ENCODE data around the gene AKIP1.
"Not testable (repeated sequence)": the region's sequence is repeated elsewhere in the genome, so short reads cannot be mapped to it uniquely, and the experiment has no call there.

Gene AKIP1

GRCh38 chr11:8933931-8934330, 22.9 kb downstream of the AKIP1 start:
- no peak for DNase-seq
- H3K36me3 ChIP-seq (ENCODE audit: control insufficient read depth, insufficient read depth, low read length): no peaks in the 10 kb centered on the region
- no peaks in the 10 kb centered on the region for H3K9me3 ChIP-seq (ENCODE audit: control insufficient read depth, low read length)
- H3K27me3 ChIP-seq (replicated peaks; ENCODE audit: control insufficient read depth, insufficient read depth, low read length, poor library complexity, severe bottlenecking): no peaks in the 10 kb centered on the region
- H3K4me3 ChIP-seq (ENCODE audit: insufficient read depth, low read depth, low read length, poor library complexity, severe bottlenecking): no peak overlapping the region
- no peaks in the 10 kb centered on the region for H3K4me1 ChIP-seq (ENCODE audit: control insufficient read depth, insufficient read depth, low read length, poor library complexity, severe bottlenecking)
- H3K27ac ChIP-seq (ENCODE audit: insufficient read depth, low read length, poor library complexity, severe bottlenecking): no peak overlapping the region

- H3K27me3 ChIP-seq (replicated peaks; ENCODE audit: control insufficient read depth, insufficient read depth, low read length, poor library complexity, severe bottlenecking): no peaks in the 10 kb centered on the region
- no peaks in the 10 kb centered on the region for H3K36me3 ChIP-seq (ENCODE audit: control insufficient read depth, insufficient read depth, low read length)
- H3K9me3 ChIP-seq (ENCODE audit: control insufficient read depth, low read length): no peaks in the 10 kb centered on the region
- no peak overlapping the region for H3K4me3 ChIP-seq (ENCODE audit: insufficient read depth, low read depth, low read length, poor library complexity, severe bottlenecking)
- no peaks in the 10 kb centered on the region for H3K4me1 ChIP-seq (ENCODE audit: control insufficient read depth, insufficient read depth, low read length, poor library complexity, severe bottlenecking)
- no peak for DNase-seq
- no peak overlapping the region for H3K27ac ChIP-seq (ENCODE audit: insufficient read depth, low read length, poor library complexity, severe bottlenecking)
Measured at GRCh38 chr11:8934742-8935488, 23.9 kb downstream of the AKIP1 start.

GRCh38 chr11:8935789-8936188, 24.8 kb downstream of the AKIP1 start:
- not testable (repeated sequence) for H3K4me3 ChIP-seq (ENCODE audit: insufficient read depth, low read depth, low read length, poor library complexity, severe bottlenecking); H3K27me3 ChIP-seq (replicated peaks; ENCODE audit: control insufficient read depth, insufficient read depth, low read length, poor library complexity, severe bottlenecking); DNase-seq; H3K9me3 ChIP-seq (ENCODE audit: control insufficient read depth, low read length); H3K4me1 ChIP-seq (ENCODE audit: control insufficient read depth, insufficient read depth, low read length, poor library complexity, severe bottlenecking); H3K36me3 ChIP-seq (ENCODE audit: control insufficient read depth, insufficient read depth, low read length); H3K27ac ChIP-seq (ENCODE audit: insufficient read depth, low read length, poor library complexity, severe bottlenecking)

- Histone ChIP-seq H3K4me3 (ENCODE audit: insufficient read depth, low read depth, low read length, poor library complexity, severe bottlenecking) (no peak overlapping the region), H3K27ac (ENCODE audit: insufficient read depth, low read length, poor library complexity, severe bottlenecking) (no peak overlapping the region), H3K9me3 (ENCODE audit: control insufficient read depth, low read length) (no peaks in the 10 kb centered on the region), H3K4me1 (ENCODE audit: control insufficient read depth, insufficient read depth, low read length, poor library complexity, severe bottlenecking) (no peaks in the 10 kb centered on the region), H3K36me3 (ENCODE audit: control insufficient read depth, insufficient read depth, low read length) (no peaks in the 10 kb centered on the region), H3K27me3 (replicated peaks; ENCODE audit: control insufficient read depth, insufficient read depth, low read length, poor library complexity, severe bottlenecking) (no peaks in the 10 kb centered on the region)
- DNase-seq: no peak
Measured at GRCh38 chr11:8937159-8937558, 26.2 kb downstream of the AKIP1 start.

GRCh38 chr11:8937659-8938058, 26.7 kb downstream of the AKIP1 start:
- H3K27me3 ChIP-seq (replicated peaks; ENCODE audit: control insufficient read depth, insufficient read depth, low read length, poor library complexity, severe bottlenecking): no peaks in the 10 kb centered on the region
- no peak overlapping the region for H3K4me3 ChIP-seq (ENCODE audit: insufficient read depth, low read depth, low read length, poor library complexity, severe bottlenecking)
- H3K4me1 ChIP-seq (ENCODE audit: control insufficient read depth, insufficient read depth, low read length, poor library complexity, severe bottlenecking): no peaks in the 10 kb centered on the region
- H3K27ac ChIP-seq (ENCODE audit: insufficient read depth, low read length, poor library complexity, severe bottlenecking): no peak overlapping the region
- no peaks in the 10 kb centered on the region for H3K9me3 ChIP-seq (ENCODE audit: control insufficient read depth, low read length)
- DNase-seq: no peak
- H3K36me3 ChIP-seq (ENCODE audit: control insufficient read depth, insufficient read depth, low read length): no peaks in the 10 kb centered on the region

- H3K27ac ChIP-seq (ENCODE audit: insufficient read depth, low read length, poor library complexity, severe bottlenecking): no peak overlapping the region
- no peak for DNase-seq
- H3K9me3 ChIP-seq (ENCODE audit: control insufficient read depth, low read length): no peaks in the 10 kb centered on the region
- no peak overlapping the region for H3K4me3 ChIP-seq (ENCODE audit: insufficient read depth, low read depth, low read length, poor library complexity, severe bottlenecking)
- H3K36me3 ChIP-seq (ENCODE audit: control insufficient read depth, insufficient read depth, low read length): no peaks in the 10 kb centered on the region
- no peaks in the 10 kb centered on the region for H3K27me3 ChIP-seq (replicated peaks; ENCODE audit: control insufficient read depth, insufficient read depth, low read length, poor library complexity, severe bottlenecking)
- H3K4me1 ChIP-seq (ENCODE audit: control insufficient read depth, insufficient read depth, low read length, poor library complexity, severe bottlenecking): no peaks in the 10 kb centered on the region
Measured at GRCh38 chr11:8941341-8942103, 30.5 kb downstream of the AKIP1 start.

GRCh38 chr11:8942518-8943066, 31.6 kb downstream of the AKIP1 start, which contains the start of gene ASCL3:
Gene ASCL3 (minus strand): TSS chr11:8943016. CDS start chr11:8938161, 4,855 bp downstream.
- no peaks in the 10 kb centered on the region for H3K9me3 ChIP-seq (ENCODE audit: control insufficient read depth, low read length)
- no peaks in the 10 kb centered on the region for H3K27me3 ChIP-seq (replicated peaks; ENCODE audit: control insufficient read depth, insufficient read depth, low read length, poor library complexity, severe bottlenecking)
- no peaks in the 10 kb centered on the region for H3K4me1 ChIP-seq (ENCODE audit: control insufficient read depth, insufficient read depth, low read length, poor library complexity, severe bottlenecking)
- H3K36me3 ChIP-seq (ENCODE audit: control insufficient read depth, insufficient read depth, low read length): peaks cover 7% of the 10 kb centered on the region
- H3K27ac ChIP-seq (ENCODE audit: insufficient read depth, low read length, poor library complexity, severe bottlenecking): no peak within 1 kb of the TSS
- DNase-seq: no peak
- no peak within 1 kb of the TSS for H3K4me3 ChIP-seq (ENCODE audit: insufficient read depth, low read depth, low read length, poor library complexity, severe bottlenecking)

GRCh38 chr11:8947230-8947943, 36.4 kb downstream of the AKIP1 start:
- H3K27me3 ChIP-seq (replicated peaks; ENCODE audit: control insufficient read depth, insufficient read depth, low read length, poor library complexity, severe bottlenecking): no peaks in the 10 kb centered on the region
- H3K4me3 ChIP-seq (ENCODE audit: insufficient read depth, low read depth, low read length, poor library complexity, severe bottlenecking): no peak overlapping the region
- DNase-seq: no peak
- no peaks in the 10 kb centered on the region for H3K9me3 ChIP-seq (ENCODE audit: control insufficient read depth, low read length)
- no peak overlapping the region for H3K27ac ChIP-seq (ENCODE audit: insufficient read depth, low read length, poor library complexity, severe bottlenecking)
- H3K4me1 ChIP-seq (ENCODE audit: control insufficient read depth, insufficient read depth, low read length, poor library complexity, severe bottlenecking): no peaks in the 10 kb centered on the region
- H3K36me3 ChIP-seq (ENCODE audit: control insufficient read depth, insufficient read depth, low read length): peaks cover 36% of the 10 kb centered on the region

- Histone ChIP-seq H3K36me3 (ENCODE audit: control insufficient read depth, insufficient read depth, low read length) (peaks cover 50% of the 10 kb centered on the region), H3K27me3 (replicated peaks; ENCODE audit: control insufficient read depth, insufficient read depth, low read length, poor library complexity, severe bottlenecking) (no peaks in the 10 kb centered on the region), H3K9me3 (ENCODE audit: control insufficient read depth, low read length) (no peaks in the 10 kb centered on the region), H3K27ac (ENCODE audit: insufficient read depth, low read length, poor library complexity, severe bottlenecking) (no peak overlapping the region), H3K4me1 (ENCODE audit: control insufficient read depth, insufficient read depth, low read length, poor library complexity, severe bottlenecking) (no peaks in the 10 kb centered on the region), H3K4me3 (ENCODE audit: insufficient read depth, low read depth, low read length, poor library complexity, severe bottlenecking) (no peak overlapping the region)
- DNase-seq: no peak
Measured at GRCh38 chr11:8948886-8949285, 37.9 kb downstream of the AKIP1 start.

Measured in effector memory CD4-positive, alpha-beta T cell (primary cell).